ENCODE measurements around the gene MIB1. TPM values are rescaled to one million over a fixed set of nuclear protein-coding genes. Genes with fewer than 3 reads are reported as not detected.

The MIB1 gene
- total and polyA plus RNA-seq, 12 donors = 3.1 to 50.1 (median 20.7) TPM

DNA sequence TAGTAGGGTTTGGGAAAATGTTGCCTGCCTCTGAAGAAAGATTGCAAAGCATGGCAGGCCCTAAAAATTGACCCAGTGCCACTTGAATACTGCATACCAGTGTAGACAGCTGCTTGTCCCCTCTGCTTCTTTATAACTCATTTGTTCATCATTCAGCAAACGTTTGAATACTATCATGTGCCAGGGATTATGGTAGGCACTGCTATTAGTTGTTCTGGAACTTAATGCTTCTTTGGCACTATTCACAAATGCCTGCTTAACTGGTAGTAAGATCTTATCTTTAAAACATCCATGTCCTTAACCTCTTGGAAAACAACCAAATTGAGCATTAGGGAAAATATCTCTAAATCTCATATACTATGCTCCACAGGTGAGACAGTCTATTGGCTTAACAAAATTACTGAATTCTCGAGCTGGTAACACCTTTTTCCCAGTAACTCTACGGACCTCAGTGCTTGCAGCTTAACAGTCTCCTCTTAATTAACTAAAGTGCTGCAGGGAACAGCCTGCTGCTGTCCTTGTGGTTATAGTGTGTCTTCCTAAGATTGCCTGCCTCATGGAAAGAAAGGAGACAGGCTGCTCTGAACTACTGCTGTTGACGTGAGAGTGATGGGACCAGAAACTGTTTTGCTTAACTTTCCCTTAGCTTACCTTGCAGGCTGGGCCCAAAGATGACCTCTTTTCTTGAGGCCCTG lies 93.2 kb downstream of the MIB1 start:
- peaks cover 0 to 17% of the 10 kb centered on the region in 2 donors for H3K4me1 ChIP-seq (replicated peaks in 1 of 2)
- TF ChIP-seq POLR2A (IDR thresholded peaks at IDR 0.05) = no peak
- TF ChIP-seq, protein P1, sequence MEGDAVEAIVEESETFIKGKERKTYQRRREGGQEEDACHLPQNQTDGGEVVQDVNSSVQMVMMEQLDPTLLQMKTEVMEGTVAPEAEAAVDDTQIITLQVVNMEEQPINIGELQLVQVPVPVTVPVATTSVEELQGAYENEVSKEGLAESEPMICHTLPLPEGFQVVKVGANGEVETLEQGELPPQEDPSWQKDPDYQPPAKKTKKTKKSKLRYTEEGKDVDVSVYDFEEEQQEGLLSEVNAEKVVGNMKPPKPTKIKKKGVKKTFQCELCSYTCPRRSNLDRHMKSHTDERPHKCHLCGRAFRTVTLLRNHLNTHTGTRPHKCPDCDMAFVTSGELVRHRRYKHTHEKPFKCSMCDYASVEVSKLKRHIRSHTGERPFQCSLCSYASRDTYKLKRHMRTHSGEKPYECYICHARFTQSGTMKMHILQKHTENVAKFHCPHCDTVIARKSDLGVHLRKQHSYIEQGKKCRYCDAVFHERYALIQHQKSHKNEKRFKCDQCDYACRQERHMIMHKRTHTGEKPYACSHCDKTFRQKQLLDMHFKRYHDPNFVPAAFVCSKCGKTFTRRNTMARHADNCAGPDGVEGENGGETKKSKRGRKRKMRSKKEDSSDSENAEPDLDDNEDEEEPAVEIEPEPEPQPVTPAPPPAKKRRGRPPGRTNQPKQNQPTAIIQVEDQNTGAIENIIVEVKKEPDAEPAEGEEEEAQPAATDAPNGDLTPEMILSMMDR (IDR thresholded peaks at IDR 0.05) = no peak
- no peak overlapping the region for H3K4me3 ChIP-seq
- no peaks in the 10 kb centered on the region for H3K27me3 ChIP-seq
- no peak overlapping the region for H3K27ac ChIP-seq
- intact Hi-C loops (cut with DNase I) = no loop called here
- peaks cover 0 to 7% of the 10 kb centered on the region in 2 donors for H3K36me3 ChIP-seq (replicated peaks in 1 of 2)
- no peak for DNase-seq
- H3K9me3 ChIP-seq (replicated peaks in 1 of 3) = no peaks in the 10 kb centered on the region
- WGBS, 4 donors = 62 to 76% (median 72%) methylated on average over 4 of the region's 4 CpGs

DNA sequence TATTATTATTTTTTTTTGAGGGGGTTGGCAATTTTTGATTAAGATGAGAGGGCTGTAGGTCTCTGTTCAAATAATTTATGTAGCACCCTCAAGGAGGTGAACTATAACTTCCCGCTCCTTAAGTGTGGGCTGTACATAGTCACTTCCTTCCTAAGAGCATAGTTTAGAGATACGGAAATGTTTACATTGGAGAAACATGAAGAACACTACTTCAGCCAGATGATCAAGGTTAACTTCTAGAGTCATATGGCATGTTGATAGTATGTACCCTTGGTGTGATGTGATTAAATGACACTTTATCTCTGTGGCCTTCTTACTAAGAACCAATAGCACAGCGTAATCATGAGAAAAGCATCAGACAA lies 93.7 kb downstream of the MIB1 start:
- H3K36me3 ChIP-seq (replicated peaks in 1 of 2) = peaks cover 0 to 8% of the 10 kb centered on the region in 2 donors
- H3K27ac ChIP-seq = no peak overlapping the region
- TF ChIP-seq, protein P1 (IDR thresholded peaks at IDR 0.05) = no peak
- no peak for TF ChIP-seq POLR2A (IDR thresholded peaks at IDR 0.05)
- no peak overlapping the region for H3K4me3 ChIP-seq
- intact Hi-C loops (cut with DNase I) = no loop called here
- no peaks in the 10 kb centered on the region for H3K27me3 ChIP-seq
- 82 to 93% (median 91%) methylated on average over 3 of the region's 3 CpGs for WGBS, 4 donors
- H3K4me1 ChIP-seq (replicated peaks in 1 of 2) = peaks cover 0 to 17% of the 10 kb centered on the region in 2 donors
- no peaks in the 10 kb centered on the region for H3K9me3 ChIP-seq (replicated peaks in 1 of 3)
- DNase-seq = no peak

DNA sequence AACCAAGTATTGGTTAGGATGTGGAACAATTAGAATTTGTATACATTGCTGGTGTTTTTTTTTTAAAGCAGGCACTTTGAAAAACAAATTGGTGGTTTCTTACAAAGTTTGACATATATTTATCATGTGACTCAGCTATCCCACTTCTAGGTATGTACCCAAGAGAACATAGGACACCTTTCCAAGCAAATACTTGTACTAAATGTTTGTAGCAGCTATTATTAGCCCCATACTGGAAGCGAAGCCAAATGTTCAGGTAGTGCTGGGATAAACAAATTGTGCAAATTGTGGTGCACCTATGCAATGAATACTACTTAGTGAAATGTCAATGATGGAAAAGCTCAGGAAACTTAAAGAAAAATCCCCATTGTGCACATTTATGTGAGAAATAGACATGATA lies 101.0 kb downstream of the MIB1 start:
- Histone ChIP-seq H3K4me3 (no peak overlapping the region), H3K27ac (no peak overlapping the region), H3K4me1 (replicated peaks in 1 of 2) (no peaks in the 10 kb centered on the region), H3K27me3 (no peaks in the 10 kb centered on the region), H3K9me3 (replicated peaks in 1 of 3) (no peaks in the 10 kb centered on the region), H3K36me3 (replicated peaks in 1 of 2) (peaks cover 0 to 27% of the 10 kb centered on the region in 2 donors)
- intact Hi-C loops (cut with DNase I) = no loop called here
- WGBS, 4 donors = 88 to 95% (median 91%) methylated on average over 1 of the region's 1 CpG
- no peak for TF ChIP-seq POLR2A (IDR thresholded peaks at IDR 0.05)
- TF ChIP-seq, protein P1 (IDR thresholded peaks at IDR 0.05) = no peak
- DNase-seq = no peak

DNA sequence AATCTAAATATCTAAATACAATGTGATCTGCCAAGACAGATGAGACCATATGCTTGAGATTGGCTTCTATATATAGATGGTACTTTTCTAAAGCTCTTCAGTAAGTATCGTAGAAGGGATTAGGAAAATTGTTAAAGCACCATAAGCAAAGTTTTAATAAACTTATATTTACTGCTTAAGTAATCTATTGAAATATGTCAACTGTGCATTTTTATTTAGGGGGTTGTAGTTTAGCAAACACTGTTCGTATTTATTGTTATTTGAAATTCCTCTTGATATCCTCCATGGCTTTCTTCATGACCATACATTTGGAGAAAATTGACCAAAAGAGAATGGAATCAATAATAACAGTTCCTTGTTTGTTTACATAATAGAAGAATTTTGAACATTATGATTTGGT lies 102.7 kb downstream of the MIB1 start:
- peaks cover 0 to 24% of the 10 kb centered on the region in 2 donors for H3K36me3 ChIP-seq (replicated peaks in 1 of 2)
- H3K27ac ChIP-seq = no peak overlapping the region
- H3K27me3 ChIP-seq = no peaks in the 10 kb centered on the region
- no peaks in the 10 kb centered on the region for H3K9me3 ChIP-seq (replicated peaks in 1 of 3)
- TF ChIP-seq, protein P1 (IDR thresholded peaks at IDR 0.05) = no peak
- TF ChIP-seq POLR2A (IDR thresholded peaks at IDR 0.05) = no peak
- no peaks in the 10 kb centered on the region for H3K4me1 ChIP-seq (replicated peaks in 1 of 2)
- no peak for DNase-seq
- 93 to 99% (median 96%) methylated on average over 2 of the region's 2 CpGs for WGBS, 4 donors
- intact Hi-C loops (cut with DNase I) = no loop called here
- H3K4me3 ChIP-seq = no peak overlapping the region
